GM18861 (cell line): ENCODE measurements around the gene TMEM185B.

Experiments
- ATAC-seq: cut with Tn5 transposase; IDR thresholded peaks from one replicate; pipeline ENCODE4 v1.9.1; 2021; ENCODE audit not compliant: unreplicated experiment

Gene TMEM185B

GRCh38 chr2:120231974-120232635, 8.9 kb upstream of the TMEM185B start:
- peak; percentile 81 for ATAC-seq

GRCh38 chr2:120231564-120231973, 8.4 kb upstream of the TMEM185B start:
- peak; percentile 11 for ATAC-seq

DNA sequence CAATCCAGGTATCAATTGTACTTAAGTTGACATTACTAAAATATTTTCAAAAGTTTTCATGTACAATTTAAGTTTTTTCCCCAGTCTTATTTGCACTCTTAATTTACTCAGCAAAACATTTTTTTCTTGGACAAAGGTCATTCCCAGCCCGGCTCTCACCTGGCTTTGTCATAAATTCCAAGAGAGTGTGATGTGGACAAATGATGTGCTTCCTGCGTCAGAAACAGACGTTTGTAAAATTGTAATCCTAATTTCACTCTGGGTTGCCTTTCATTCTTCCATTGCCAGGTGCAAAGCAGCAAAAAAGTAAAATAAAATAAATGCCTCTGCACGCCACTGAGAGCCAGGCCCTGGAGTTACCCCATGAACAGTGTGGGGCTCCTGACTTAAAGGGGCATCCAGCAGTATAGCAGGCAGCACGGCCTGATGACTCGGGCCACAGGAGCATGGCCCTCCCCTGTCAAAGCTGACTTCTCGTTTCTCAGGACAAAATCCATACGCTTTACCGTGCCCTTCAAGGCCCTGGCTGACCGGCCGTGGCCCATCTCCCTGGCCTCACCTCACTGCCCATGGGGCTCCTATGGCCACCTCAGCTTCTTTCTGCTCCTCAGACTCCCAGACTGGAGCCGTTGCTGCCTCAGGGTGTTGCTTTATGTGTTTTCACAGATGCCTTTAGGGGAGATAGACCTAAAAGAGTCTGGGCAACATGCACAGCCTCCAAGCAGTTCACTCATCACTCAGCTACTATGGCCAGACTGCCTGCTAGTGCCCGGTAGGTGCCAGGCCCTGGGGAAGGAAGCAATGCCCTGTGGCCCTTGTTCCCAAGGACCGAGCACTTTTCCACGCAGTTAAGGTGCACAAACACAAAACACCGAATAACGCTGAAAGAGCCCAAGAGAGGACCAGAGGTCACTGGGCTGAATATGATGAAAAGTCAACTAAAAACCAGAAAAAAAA, 7.6 kb upstream of the TMEM185B start:
- no peak for ATAC-seq

DNA sequence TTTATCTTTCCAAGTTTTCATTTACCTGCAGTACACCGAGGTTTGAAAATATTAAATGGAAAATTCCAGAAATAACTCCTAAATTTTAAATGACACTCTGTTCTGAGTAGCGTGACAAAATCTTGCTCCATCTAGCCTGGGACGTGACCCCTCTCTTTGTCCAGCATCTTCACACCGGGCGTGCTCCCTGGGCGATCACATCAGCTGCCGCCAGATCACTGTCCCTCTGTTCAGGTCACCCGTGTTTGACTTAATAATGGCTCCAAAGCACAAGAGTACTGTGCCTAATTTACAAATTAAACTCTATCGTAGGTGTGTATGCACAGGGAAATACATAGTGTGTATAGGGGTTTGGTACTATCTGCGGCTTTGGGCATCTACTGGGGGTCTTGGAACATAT, 6.1 kb upstream of the TMEM185B start:
- ATAC-seq, result no peak

DNA sequence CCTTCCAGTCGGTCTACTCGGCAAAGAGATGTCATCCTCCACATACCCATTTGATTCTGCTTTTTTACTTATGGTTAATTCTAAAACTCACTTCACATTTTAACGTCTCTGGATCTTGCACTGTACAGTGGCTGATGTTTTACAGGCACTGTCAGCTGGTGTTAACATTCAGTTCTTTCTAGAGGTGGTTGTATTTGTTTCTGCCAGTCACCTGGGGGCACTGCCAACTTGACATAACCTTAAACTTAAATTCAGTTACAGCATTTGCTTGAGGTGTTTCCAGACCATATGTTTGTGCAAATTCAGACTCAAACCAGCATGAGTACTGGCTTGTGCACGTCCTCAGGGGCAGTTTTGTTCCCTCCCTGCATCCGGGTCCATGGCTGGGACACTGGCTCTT, 5.3 kb upstream of the TMEM185B start:
- ATAC-seq, result no peak

- no peak for ATAC-seq
These were observed 4.2 kb upstream of the TMEM185B start for GRCh38 chr2:120227111-120227991.

DNA sequence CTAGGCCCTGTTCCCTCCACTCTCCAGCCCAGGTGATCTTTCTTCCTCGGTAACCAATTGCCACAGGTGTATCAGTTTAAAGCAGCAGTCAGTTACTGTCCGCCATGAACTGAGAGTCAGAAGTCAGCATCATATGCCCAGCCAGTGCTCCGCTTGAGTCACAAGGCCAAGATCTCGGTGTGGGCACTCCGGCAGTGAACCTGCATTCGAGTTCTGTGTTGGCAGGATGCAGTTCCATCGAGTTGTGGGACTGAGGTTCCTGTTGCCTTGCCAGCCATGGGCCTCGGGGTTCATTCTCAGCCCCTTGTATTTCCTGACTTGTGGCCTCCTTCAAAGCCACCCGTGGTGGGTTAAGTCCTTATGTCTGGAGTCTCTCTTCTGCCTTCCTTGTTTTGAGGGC, 3.1 kb upstream of the TMEM185B start:
- no peak for ATAC-seq

DNA sequence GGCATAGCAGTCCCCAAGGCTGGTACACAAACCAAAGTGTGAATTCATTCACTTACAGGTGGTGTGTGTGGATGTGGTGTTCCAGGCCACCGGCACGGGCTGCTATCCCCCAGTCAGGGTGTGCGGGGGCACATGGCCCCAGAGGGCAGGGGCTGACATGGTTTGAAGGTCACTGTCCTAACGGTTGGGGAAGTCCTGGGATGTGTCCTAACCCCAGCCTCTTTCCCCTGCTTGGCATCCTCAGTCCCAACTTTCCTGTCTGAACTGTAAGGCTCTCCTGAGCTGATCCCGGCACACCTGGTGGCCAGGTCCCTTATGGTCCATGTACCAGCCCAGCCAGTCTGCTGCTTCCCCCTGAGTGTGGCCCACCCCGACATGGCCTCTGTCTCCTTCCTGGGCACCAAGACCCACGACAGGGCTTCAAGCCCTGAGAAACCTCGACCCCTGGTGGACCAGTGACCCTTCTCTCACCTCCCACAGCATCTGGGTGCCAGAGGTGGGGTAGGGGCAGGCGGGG, 2.4 kb upstream of the TMEM185B start:
- no peak for ATAC-seq

GRCh38 chr2:120224735-120225548, 1.7 kb upstream of the TMEM185B start:
- ATAC-seq, result no peak

DNA sequence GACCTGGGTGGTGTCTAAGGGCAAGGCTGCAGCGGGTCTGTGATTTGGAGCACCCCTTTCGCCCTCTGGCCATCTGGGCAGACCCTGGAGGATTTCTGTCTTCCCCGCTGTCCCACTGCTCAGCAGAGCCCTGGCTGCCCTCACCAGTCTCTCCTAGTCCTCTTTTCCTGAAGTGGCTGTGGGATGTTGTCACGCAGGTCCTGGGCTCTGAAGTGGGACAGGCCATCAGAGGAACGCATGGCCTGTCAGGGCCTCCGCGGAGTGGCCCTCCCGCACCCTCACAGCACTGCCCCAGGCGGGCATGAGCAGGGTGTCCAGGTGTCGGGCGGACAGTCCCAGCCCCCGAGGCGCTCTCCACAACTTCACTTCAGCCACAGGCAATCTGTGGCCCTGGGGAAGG, 1.1 kb upstream of the TMEM185B start:
- no peak for ATAC-seq

- ATAC-seq, result no peak
These were observed 790 bp downstream of the TMEM185B start for GRCh38 chr2:120222186-120223033.

- ATAC-seq, result no peak
These were observed 1.6 kb downstream of the TMEM185B start for GRCh38 chr2:120221616-120222015.

DNA sequence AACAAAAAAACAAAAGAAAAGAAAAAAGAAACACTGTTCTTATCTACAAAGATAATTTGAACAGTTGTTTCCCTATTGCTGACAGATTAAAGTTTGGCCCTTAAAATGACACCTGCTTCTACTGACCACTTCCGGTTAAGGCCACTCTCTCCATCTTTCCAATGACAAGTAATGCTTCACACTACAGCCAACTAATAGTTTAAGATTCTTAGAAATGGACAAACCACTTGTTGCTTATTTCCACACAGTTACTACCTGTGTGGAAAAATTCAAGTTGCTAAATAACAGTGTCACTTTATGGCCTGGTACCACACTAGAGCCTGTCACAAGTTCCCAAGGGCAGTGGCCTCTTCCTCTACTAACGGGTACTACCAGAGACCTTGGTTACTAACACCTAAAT, 2.4 kb downstream of the TMEM185B start:
- no peak for ATAC-seq

DNA sequence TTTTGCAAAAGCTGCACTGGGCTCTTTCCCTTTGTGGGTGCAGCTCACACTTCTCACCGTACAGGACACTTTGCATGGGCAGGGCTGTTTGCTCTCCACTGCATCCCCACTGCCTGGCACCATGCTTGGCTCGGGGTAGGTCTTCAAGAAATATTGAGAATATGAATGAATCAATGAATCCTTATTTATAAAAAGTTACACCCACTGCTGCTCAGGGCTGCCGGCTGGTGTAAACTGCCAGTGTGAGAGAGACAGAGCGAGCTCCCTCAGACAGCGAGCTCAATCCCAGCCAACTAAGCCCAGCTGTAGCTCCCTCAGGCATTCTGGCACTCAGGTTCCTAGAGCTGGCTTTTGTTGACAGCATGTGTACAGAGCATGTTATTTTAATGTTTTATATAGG, 3.4 kb downstream of the TMEM185B start:
- no peak for ATAC-seq

DNA sequence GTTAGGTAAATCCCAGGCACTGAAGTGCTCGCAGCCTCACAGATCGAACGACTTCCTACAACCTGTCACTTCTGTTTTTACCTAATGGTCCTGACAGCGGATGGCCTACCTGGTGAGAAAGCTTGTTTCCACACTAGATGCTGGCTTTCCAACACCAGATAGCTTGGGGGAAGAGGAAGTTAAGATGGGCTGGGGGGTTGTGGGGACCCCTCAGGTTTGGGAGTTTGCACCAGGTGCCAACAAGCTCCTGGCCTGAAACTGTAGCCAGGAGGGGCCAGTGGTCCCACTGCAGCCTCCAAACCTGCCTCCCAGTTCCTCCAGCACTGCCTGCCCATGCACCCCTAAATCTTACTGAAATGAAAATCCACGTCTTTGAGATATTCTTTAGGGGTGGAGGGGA, 3.9 kb downstream of the TMEM185B start:
- no peak for ATAC-seq

- no peak for ATAC-seq
These were observed 5.0 kb downstream of the TMEM185B start for GRCh38 chr2:120218181-120218580.

DNA sequence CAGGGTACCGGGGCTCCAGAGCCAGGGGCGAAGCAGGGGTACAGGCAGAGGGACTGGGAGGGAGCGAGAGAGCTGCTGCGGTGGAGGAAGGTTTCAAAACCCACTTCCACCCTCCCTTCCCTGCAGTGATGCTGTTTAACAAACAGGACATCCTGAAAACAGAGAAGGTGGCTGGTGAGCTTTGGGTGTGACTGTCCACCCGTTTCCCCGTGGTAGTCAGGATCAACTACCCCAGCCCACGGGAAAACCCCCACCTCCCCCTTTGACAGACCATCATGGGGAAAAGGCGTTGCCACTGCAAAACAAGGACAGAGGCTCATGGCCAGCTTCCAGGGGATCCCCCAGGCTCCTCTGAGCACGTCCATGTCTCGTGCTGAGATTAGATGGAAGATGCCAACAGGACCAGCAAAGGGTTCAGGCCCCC, 12.9 kb downstream of the TMEM185B start:
- ATAC-seq, result no peak

DNA sequence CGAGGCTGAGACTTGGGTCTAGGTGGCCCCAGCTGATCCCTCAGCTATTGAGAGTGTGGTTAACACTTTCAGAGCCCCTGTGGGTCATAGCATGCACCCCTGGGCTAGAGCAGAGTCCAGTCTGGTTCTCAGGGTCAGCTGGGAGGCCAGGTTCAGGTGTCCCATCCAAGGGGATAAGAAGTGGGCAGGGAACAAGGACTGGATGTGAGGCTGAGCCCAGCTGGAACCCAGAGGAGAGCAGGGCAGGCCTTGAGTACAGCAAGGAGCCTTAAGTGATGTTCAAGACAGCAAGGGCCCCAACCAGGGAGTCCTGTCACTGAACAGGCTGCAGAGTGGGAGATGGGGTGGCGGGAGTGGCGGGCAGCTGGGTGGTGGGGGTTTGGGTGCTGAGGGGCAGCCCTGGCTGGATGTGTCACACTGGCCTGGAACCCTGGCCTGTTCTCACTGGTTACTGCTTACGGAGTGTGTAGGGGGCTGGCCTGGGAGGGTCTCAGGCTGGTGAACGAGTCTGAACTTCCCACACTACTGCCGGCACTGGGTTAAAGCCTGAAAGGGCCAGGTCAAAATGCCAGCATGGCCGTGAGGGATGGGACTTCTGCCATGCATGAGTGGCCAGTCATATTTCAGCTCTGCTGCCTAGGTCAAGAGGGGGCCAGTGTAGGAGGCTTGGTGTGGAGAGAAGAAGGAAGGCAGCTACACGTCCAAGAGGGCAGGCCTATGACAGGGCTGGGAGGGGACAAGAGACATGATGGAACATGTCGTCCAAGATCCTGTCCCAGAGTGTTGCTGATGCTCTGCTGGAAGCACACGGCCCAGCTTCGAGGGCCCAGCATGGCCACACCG, 13.6 kb downstream of the TMEM185B start:
- no peak for ATAC-seq
